ENCODE measurements around the gene TCEA2. TPM values are rescaled to one million over a fixed set of nuclear protein-coding genes. Genes with fewer than 3 reads are reported as not detected.
A peak's percentile ranks its signal among the peaks of the same experiment; 100 is the strongest.

Gene TCEA2
- total and polyA plus RNA-seq, 2 of the 13 experiments (the other 11 are each of a cell fraction or from before 2014, with no cell fraction given) = 28.1 to 33.7 TPM

GRCh38 chr20:64056889-64057627, 5.9 kb upstream of the TCEA2 start (continued):
- TF ChIP-seq ZBTB43 (CRISPR knock-in tag; conservative IDR thresholded peaks at IDR 0.05) (no peak), DPF2 (CRISPR knock-in tag; IDR thresholded peaks at IDR 0.05; ENCODE audit: borderline replicate concordance, low read depth) (peak; percentile 34; the same call in 1 of the 2 replicates), SP140L (CRISPR knock-in tag; IDR thresholded peaks at IDR 0.05; ENCODE audit: borderline replicate concordance) (no peak; the same call in 1 of the 2 replicates), REST (IDR thresholded peaks at IDR 0.05; ENCODE audit: borderline replicate concordance in 1 of 2, low read depth in 1 of 2, low read length in 2 of 2) (no peak), MIER2 (CRISPR knock-in tag; IDR thresholded peaks at IDR 0.05) (no peak), POGK (CRISPR knock-in tag; conservative IDR thresholded peaks at IDR 0.05) (no peak), HBP1 (CRISPR knock-in tag; IDR thresholded peaks at IDR 0.05; ENCODE audit: low read depth) (peak; percentile 74), MIXL1 (CRISPR knock-in tag; IDR thresholded peaks at IDR 0.05) (no peak), KIAA2018 (CRISPR knock-in tag; IDR thresholded peaks at IDR 0.05; ENCODE audit: borderline replicate concordance) (no peak)
